NB4 (cell line): ENCODE data around the gene PHOX2B.

Experiments used
- DNase-seq: peaks from one replicate; pipeline ENCODE4 v3.0.0; 2010; ENCODE audit warnings: low read depth
- H3K4me3 ChIP-seq: one replicate; pipeline ENCODE4 v1.5.1; 2011; ENCODE audit warnings: mild to moderate bottlenecking, low read depth, low read length, moderate library complexity
- MYC ChIP-seq: IDR thresholded peaks from 2 replicates; pipeline ENCODE4 v1.6.1; 2011; ENCODE audit warnings: low read depth, low read length
- POLR2A ChIP-seq: IDR thresholded peaks from 2 replicates; pipeline ENCODE4 v1.6.1; 2011; ENCODE audit warnings: mild to moderate bottlenecking; ENCODE audit not compliant: insufficient read length; ENCODE audit errors: extremely low read depth
- TF ChIP-seq, protein P1 (sequence below): IDR thresholded peaks from one replicate; pipeline ENCODE4 v1.5.1; 2012; ENCODE audit warnings: low read depth, low read length
- TF ChIP-seq, protein P2 (sequence below): IDR thresholded peaks from 2 replicates; pipeline ENCODE4 v1.6.1; 2011; ENCODE audit warnings: low read depth, low read length

Gene PHOX2B

DNA sequence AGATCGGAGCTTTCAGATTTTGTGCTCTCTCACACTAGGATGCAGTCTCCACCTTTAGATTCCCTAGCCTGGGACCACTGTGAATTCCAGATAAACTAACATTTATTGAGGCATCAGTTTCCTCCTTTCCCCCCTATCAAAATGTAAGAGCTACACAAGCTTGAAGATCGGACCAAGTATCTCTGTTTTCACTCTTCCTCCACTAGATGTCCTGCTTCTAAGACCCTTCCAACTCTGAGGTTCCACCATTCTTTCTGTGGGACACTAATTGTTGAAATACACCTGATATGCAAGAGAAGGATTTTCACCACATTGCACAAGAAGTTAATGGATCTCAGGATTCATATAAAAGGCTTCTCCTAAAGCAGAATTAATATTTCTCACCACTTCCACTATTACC is 43.0 kb upstream of the PHOX2B start:
- DNase-seq = peak; percentile 19
- H3K4me3 ChIP-seq = no peak overlapping the region
- TF ChIP-seq POLR2A (no peak), MYC (no peak)
- TF ChIP-seq, protein P1, sequence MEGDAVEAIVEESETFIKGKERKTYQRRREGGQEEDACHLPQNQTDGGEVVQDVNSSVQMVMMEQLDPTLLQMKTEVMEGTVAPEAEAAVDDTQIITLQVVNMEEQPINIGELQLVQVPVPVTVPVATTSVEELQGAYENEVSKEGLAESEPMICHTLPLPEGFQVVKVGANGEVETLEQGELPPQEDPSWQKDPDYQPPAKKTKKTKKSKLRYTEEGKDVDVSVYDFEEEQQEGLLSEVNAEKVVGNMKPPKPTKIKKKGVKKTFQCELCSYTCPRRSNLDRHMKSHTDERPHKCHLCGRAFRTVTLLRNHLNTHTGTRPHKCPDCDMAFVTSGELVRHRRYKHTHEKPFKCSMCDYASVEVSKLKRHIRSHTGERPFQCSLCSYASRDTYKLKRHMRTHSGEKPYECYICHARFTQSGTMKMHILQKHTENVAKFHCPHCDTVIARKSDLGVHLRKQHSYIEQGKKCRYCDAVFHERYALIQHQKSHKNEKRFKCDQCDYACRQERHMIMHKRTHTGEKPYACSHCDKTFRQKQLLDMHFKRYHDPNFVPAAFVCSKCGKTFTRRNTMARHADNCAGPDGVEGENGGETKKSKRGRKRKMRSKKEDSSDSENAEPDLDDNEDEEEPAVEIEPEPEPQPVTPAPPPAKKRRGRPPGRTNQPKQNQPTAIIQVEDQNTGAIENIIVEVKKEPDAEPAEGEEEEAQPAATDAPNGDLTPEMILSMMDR = no peak
- TF ChIP-seq, protein P2, sequence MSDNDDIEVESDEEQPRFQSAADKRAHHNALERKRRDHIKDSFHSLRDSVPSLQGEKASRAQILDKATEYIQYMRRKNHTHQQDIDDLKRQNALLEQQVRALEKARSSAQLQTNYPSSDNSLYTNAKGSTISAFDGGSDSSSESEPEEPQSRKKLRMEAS = no peak

DNA sequence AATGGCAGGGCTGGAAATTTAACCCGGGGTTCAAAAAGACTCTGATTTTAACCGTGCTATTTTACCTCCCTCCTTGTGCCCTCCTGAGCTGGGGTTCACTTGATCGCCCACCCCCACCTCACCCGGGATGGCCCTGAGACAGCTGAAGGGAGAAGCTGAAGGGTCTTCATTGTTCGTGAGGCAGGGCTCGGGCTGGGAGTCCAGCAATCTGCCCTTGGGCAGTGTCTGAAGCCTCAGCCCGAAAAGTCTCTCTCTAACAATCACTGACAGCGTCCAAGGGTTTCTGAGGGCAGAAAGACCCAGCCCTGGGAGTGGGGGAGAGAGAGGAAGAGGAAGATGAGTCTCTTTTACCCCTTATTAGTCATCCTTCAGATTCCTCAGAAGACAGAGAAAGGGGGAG is 39.4 kb upstream of the PHOX2B start:
- no peak overlapping the region for H3K4me3 ChIP-seq
- no peak for DNase-seq
- TF ChIP-seq, protein P1 = no peak
- TF ChIP-seq MYC = no peak
- TF ChIP-seq, protein P2 = no peak
- no peak for TF ChIP-seq POLR2A

DNA sequence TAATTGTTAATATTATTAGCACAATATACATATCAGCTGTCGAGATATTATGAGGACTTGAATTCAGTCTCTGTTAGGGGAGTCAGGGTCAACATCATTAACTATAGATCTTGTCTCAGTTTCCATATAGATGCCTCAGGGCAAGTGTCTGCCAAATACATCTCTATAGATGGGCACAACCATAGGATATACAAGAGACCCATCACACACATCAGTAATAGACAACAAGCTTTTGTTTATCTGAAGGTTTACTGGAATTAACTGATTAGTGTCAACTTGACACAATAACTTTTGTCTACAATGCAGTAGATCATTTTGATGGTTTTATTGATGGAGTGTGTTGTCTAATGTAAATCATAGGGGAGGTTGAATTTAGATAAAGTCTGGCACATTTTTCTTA is 37.1 kb upstream of the PHOX2B start:
- TF ChIP-seq, protein P2 = no peak
- TF ChIP-seq POLR2A = no peak
- H3K4me3 ChIP-seq = no peak overlapping the region
- DNase-seq = no peak

DNA sequence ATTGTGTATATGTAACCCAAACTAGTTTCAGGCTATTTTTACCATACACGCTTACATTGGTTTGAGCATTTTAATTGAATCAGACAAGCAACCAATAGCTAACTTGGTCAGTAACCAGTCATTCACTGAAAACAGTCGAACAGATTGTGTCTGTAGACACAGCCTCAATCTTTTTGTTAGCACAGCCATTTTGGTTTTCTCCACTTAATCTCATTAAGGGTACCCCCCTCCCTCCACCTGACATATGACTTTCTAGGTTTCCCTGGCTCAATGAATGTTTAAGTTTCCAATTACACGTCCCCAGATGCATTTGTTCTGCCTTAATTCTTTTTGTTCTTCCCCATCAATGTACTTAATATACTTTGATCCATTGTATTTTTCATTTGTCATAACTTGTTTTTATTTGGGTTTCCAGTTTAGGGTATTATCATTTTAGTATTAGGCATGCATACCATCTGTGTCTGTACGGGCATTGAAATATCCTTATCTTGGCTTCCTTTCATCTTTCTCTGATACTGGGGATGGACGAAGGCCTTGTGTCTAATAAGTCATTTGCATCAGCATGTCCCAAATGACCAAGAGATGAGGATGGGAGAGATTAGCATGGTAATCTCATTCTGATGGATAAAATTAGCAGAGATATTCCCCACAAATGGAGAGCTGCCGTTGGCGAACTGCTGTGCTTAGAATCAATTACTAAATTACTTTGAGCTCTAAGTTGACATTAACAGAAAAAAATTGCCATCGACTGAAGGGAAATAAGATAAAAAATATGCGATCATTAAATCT is 35.9 kb upstream of the PHOX2B start:
- TF ChIP-seq, protein P2 = no peak
- TF ChIP-seq POLR2A (no peak), MYC (no peak)
- TF ChIP-seq, protein P1 = no peak
- no peak overlapping the region for H3K4me3 ChIP-seq
- no peak for DNase-seq

DNA sequence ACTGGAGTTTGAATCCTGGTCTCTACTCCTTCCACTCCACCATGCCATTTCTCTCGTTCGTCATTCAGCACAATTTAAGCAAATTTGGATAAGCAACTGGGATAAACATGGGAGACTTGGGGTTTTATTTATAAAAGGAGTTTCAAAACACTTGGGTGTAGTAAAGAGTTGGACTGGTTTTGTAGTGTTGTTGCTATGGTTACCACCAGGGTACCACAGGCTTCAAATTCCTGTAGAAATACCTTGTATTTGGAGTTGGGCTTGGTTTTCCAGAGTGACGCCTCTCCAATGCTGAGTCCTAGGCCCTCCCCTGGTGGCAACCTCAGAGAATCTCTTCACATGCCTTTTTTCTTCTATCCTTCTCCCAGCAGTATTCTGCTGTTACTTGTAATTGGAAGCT is 27.9 kb upstream of the PHOX2B start:
- no peak for TF ChIP-seq MYC
- TF ChIP-seq, protein P2 = no peak
- H3K4me3 ChIP-seq = no peak overlapping the region
- DNase-seq = no peak

DNA sequence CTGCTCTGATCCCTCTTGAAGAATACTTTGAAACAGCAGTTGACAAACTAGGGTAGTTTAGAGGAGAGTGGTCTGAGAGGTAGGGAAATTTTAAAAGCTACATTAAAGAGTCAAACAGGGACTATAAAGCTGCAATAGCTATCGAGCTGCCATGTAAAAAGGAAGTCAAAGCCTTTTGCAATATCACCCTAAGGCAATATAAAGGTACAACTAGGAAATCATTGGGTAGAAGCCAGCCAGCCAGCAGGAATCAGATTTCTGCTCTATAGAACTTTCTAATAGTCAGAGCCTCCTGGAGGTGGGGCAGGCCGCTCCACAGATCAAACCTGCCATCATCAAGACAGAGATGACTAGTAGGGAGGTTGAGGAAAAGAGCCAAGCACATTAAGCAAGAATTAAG is 15.2 kb upstream of the PHOX2B start:
- H3K4me3 ChIP-seq = no peak overlapping the region
- no peak for DNase-seq
- TF ChIP-seq MYC = no peak
- TF ChIP-seq, protein P1 = no peak
- TF ChIP-seq POLR2A = no peak
- TF ChIP-seq, protein P2 = no peak
